HFF-Myc (cell line): Measurements from ENCODE around the gene GNAI2.
A peak's percentile ranks its signal among the peaks of the same experiment; 100 is the strongest.

ENCODE experiments used
- DNase-seq: peaks from one replicate; pipeline ENCODE4 v3.0.0-alpha.2; 2011; ENCODE audit warnings: low read depth; ENCODE audit errors: extremely low read depth
- H3K4me3 ChIP-seq: replicated peaks from 2 replicates; pipeline ENCODE4 v1.5.1; 2011; ENCODE audit warnings: low read depth, mild to moderate bottlenecking, control low read depth, low read length
- CTCF ChIP-seq: IDR thresholded peaks from 2 replicates; pipeline ENCODE4 v1.5.1; 2012; ENCODE audit warnings: mild to moderate bottlenecking, low read depth, low read length, control low read depth; ENCODE audit errors: missing control alignments

Gene GNAI2

GRCh38 chr3:50272911-50273688, 37.1 kb downstream of the GNAI2 start:
- TF ChIP-seq CTCF, result peak; percentile 91
- DNase-seq, result peak; percentile 42
- H3K4me3 ChIP-seq, result no peak overlapping the region

DNA sequence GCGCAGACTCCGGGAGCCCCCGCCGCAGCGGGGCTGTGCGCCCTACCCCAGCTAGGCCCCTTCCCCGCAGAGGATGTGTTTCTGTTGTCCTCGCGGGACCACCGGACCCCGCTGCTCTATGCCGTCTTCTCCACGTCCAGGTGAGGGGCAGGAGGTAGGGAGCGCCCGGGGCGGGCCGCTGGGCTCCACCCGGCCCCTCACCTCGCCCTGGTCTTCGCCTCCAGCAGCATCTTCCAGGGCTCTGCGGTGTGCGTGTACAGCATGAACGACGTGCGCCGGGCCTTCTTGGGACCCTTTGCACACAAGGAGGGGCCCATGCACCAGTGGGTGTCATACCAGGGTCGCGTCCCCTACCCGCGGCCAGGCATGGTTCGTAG, 37.7 kb downstream of the GNAI2 start:
- TF ChIP-seq CTCF, result no peak
- no peak for DNase-seq
- H3K4me3 ChIP-seq, result no peak overlapping the region

- H3K4me3 ChIP-seq, result no peak overlapping the region
- TF ChIP-seq CTCF, result peak; percentile 68
- DNase-seq, result no peak
These were observed 38.5 kb downstream of the GNAI2 start for GRCh38 chr3:50274371-50275104.

DNA sequence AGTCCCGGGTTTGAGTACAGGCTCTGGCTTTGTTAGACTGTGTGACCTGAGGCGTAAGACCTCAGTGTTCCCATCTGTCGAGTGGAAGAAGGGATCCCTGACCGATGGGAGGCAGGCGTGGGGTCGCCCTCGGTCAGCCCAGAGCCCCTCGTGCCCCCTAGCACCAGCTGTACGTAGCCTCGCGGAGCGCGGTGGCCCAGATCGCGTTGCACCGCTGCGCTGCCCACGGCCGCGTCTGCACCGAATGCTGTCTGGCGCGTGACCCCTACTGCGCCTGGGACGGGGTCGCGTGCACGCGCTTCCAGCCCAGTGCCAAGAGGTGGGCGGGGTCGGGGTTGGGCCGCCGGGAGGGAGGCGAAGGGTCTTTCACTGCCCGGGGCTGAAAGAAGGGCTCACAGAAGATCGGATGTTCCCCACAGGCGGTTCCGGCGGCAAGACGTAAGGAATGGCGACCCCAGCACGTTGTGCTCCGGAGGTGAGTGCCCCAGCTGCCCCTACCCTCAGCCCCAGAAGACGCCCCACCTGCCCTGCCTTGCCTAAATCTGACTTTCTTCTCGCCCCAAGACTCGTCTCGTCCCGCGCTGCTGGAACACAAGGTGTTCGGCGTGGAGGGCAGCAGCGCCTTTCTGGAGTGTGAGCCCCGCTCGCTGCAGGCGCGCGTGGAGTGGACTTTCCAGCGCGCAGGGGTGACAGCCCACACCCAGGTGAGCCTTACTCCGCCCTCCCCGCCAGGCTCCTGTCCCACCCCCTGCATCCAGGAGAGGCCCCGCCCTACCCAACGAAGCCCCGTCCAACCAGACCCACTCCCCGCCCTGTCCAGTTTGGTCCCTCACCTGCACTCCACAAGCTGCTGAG, 39.4 kb downstream of the GNAI2 start:
- H3K4me3 ChIP-seq, result no peak overlapping the region

DNA sequence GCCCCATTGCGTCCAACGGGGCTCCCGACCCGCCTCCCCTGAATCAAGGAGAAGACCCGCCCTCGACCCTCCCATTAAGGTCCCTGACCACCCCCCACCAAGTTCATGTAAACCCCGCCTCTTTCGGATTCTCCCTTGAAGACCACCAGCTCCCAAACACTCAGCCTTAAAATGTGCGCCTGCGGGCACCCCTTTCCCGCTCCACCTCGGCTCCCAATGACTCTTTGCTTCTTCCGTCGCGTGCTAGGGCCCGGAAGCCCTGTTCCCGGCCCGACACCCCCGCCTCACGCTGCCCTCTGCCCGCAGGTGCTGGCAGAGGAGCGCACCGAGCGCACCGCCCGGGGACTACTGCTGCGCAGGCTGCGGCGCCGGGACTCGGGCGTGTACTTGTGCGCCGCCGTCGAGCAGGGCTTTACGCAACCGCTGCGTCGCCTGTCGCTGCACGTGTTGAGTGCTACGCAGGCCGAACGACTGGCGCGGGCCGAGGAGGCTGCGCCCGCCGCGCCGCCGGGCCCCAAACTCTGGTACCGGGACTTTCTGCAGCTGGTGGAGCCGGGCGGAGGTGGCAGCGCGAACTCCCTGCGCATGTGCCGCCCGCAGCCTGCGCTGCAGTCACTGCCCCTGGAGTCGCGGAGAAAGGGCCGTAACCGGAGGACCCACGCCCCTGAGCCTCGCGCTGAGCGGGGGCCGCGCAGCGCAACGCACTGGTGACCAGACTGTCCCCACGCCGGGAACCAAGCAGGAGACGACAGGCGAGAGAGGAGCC, 40.2 kb downstream of the GNAI2 start:
- H3K4me3 ChIP-seq, result no peak overlapping the region
- TF ChIP-seq CTCF, result no peak
- DNase-seq, result no peak

More for the DNA sequence above, 39.4 kb downstream of the GNAI2 start:
- DNase-seq, result no peak
- no peak for TF ChIP-seq CTCF

GRCh38 chr3:50276762-50277101, 40.7 kb downstream of the GNAI2 start:
- no peak for TF ChIP-seq CTCF
- no peak for DNase-seq
- H3K4me3 ChIP-seq, result no peak overlapping the region
